Endothelial cell of umbilical vein (primary cell): ENCODE measurements around the gene RFWD3.

Experiments
- JUN ChIP-seq: IDR thresholded peaks from 2 replicates; pipeline ENCODE4 v1.6.1; 2011; ENCODE audit warnings: borderline replicate concordance, low read depth; ENCODE audit not compliant: insufficient read length, insufficient read depth
- TF ChIP-seq, protein P1 (sequence below), 2 donors: IDR thresholded peaks; 1 replicate in 1 of 2; 2 replicates in 1 of 2; pipeline ENCODE4 v1.5.1; 2011; ENCODE audit warnings: low read length in 2 of 2, mild to moderate bottlenecking in 2 of 2, moderate library complexity in 2 of 2, control low read depth in 1 of 2, inconsistent platforms in 1 of 2, low read depth in 1 of 2; ENCODE audit not compliant: insufficient read depth in 1 of 2; ENCODE audit errors: extremely low read depth in 1 of 2

DNA sequence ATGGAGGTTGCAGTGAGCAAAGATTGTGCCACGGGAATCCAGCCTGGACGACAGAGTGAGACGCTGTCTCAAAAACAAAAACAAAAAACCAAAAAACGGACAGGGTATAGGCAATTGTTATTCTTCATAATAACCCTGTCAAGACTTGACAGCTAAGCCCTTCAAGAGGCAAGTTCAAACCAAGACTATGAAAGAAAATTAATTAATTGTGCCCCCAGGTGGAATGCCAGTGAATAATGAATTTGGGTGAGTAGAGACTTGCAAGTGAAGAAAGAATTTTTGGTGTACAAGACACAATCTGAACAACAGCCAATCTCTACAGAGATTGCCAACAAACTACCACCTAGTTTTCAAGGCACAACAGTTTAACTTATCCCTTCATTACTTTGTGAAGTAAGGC lies 6.3 kb downstream of the RFWD3 start:
- TF ChIP-seq, protein P1, sequence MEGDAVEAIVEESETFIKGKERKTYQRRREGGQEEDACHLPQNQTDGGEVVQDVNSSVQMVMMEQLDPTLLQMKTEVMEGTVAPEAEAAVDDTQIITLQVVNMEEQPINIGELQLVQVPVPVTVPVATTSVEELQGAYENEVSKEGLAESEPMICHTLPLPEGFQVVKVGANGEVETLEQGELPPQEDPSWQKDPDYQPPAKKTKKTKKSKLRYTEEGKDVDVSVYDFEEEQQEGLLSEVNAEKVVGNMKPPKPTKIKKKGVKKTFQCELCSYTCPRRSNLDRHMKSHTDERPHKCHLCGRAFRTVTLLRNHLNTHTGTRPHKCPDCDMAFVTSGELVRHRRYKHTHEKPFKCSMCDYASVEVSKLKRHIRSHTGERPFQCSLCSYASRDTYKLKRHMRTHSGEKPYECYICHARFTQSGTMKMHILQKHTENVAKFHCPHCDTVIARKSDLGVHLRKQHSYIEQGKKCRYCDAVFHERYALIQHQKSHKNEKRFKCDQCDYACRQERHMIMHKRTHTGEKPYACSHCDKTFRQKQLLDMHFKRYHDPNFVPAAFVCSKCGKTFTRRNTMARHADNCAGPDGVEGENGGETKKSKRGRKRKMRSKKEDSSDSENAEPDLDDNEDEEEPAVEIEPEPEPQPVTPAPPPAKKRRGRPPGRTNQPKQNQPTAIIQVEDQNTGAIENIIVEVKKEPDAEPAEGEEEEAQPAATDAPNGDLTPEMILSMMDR (IDR thresholded peaks at IDR 0.05; ENCODE audit: extremely low read depth in 1 of 2, insufficient read depth in 1 of 2, low read depth in 1 of 2, low read length in 2 of 2) = no peak
- TF ChIP-seq JUN = no peak
